ENCODE measurements around the gene OCA2.

DNA sequence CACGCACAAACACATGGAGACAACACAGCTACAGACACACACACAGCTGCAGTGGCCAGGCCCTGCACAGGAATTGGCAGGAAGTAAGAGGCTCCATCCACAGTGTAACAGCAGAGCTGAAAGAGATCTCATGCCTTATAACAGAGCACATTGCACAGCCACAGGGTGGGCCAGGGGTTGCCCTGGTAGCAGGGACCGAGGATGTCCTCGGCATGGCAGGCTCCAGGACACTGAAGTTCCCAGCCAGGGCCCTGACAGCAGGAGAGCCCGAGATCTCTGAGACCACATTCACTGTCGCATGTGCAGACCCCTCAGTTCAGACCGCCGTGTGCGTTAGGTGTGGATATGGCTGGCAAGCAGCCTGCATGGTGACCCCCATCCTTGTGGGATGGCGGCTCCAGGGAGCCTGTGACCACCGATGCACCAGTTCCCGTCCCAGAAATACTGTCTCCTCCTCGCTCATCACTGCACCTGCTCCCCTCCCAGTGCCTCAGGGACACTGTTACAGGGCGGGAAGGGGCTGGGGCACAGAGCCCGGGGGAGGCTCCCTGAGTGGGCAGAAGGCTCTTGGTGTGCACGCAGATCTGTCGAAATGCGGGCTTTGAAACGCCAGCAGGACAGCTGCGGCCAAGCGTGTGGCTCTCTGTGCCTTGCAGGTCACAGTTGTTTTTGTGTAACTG, 1.5 kb upstream of the OCA2 start:
- TF ChIP-seq, protein P1, sequence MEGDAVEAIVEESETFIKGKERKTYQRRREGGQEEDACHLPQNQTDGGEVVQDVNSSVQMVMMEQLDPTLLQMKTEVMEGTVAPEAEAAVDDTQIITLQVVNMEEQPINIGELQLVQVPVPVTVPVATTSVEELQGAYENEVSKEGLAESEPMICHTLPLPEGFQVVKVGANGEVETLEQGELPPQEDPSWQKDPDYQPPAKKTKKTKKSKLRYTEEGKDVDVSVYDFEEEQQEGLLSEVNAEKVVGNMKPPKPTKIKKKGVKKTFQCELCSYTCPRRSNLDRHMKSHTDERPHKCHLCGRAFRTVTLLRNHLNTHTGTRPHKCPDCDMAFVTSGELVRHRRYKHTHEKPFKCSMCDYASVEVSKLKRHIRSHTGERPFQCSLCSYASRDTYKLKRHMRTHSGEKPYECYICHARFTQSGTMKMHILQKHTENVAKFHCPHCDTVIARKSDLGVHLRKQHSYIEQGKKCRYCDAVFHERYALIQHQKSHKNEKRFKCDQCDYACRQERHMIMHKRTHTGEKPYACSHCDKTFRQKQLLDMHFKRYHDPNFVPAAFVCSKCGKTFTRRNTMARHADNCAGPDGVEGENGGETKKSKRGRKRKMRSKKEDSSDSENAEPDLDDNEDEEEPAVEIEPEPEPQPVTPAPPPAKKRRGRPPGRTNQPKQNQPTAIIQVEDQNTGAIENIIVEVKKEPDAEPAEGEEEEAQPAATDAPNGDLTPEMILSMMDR (IDR thresholded peaks at IDR 0.05), result no peak
- TF ChIP-seq POLR2A (IDR thresholded peaks at IDR 0.05), result no peak
